ENCODE data around the gene IGSF9B. TPM values are rescaled to one million over a fixed set of nuclear protein-coding genes. Genes with fewer than 3 reads are reported as not detected.
"Not testable (repeated sequence)": the region's sequence is repeated elsewhere in the genome, so short reads cannot be mapped to it uniquely, and the experiment has no call there.

Gene IGSF9B, protein sequence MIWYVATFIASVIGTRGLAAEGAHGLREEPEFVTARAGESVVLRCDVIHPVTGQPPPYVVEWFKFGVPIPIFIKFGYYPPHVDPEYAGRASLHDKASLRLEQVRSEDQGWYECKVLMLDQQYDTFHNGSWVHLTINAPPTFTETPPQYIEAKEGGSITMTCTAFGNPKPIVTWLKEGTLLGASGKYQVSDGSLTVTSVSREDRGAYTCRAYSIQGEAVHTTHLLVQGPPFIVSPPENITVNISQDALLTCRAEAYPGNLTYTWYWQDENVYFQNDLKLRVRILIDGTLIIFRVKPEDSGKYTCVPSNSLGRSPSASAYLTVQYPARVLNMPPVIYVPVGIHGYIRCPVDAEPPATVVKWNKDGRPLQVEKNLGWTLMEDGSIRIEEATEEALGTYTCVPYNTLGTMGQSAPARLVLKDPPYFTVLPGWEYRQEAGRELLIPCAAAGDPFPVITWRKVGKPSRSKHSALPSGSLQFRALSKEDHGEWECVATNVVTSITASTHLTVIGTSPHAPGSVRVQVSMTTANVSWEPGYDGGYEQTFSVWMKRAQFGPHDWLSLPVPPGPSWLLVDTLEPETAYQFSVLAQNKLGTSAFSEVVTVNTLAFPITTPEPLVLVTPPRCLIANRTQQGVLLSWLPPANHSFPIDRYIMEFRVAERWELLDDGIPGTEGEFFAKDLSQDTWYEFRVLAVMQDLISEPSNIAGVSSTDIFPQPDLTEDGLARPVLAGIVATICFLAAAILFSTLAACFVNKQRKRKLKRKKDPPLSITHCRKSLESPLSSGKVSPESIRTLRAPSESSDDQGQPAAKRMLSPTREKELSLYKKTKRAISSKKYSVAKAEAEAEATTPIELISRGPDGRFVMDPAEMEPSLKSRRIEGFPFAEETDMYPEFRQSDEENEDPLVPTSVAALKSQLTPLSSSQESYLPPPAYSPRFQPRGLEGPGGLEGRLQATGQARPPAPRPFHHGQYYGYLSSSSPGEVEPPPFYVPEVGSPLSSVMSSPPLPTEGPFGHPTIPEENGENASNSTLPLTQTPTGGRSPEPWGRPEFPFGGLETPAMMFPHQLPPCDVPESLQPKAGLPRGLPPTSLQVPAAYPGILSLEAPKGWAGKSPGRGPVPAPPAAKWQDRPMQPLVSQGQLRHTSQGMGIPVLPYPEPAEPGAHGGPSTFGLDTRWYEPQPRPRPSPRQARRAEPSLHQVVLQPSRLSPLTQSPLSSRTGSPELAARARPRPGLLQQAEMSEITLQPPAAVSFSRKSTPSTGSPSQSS (N-terminal part only)
- total RNA-seq, result 0.30 and 0.32 TPM in 2 replicates
- 0.65 and 0.91 TPM in 2 replicates for polyA plus RNA-seq

- 2% methylated on average over 87 of the region's 100 CpGs for WGBS (ENCODE audit: low lambda C conversion rate, missing lambda C conversion rate)
- Histone ChIP-seq H3K4me1 (ENCODE audit: insufficient read depth) (peaks cover 3% of the 10 kb centered on the region), H3K27me3 (peaks cover 84% of the 10 kb centered on the region), H3K4me3 (peak within 1 kb of the TSS; percentile 42), H4K20me1 (ENCODE audit: insufficient read depth, poor library complexity, severe bottlenecking) (no peaks in the 10 kb centered on the region), H3K79me2 (no peaks in the 10 kb centered on the region), H3K36me3 (replicated peaks; ENCODE audit: insufficient read depth, low read depth) (no peaks in the 10 kb centered on the region), H3K9me3 (ENCODE audit: low read depth) (no peaks in the 10 kb centered on the region), H3K4me2 (peak within 1 kb of the TSS; percentile 91), H3K27ac (no peak within 1 kb of the TSS), H2AFZ (peak within 1 kb of the TSS; percentile 92), H3K9me2 (replicated peaks; ENCODE audit: insufficient read depth) (no peaks in the 10 kb centered on the region)
- peak; percentile 90 for DNase-seq (ENCODE audit: low spot score)
- TF ChIP-seq, protein P1, sequence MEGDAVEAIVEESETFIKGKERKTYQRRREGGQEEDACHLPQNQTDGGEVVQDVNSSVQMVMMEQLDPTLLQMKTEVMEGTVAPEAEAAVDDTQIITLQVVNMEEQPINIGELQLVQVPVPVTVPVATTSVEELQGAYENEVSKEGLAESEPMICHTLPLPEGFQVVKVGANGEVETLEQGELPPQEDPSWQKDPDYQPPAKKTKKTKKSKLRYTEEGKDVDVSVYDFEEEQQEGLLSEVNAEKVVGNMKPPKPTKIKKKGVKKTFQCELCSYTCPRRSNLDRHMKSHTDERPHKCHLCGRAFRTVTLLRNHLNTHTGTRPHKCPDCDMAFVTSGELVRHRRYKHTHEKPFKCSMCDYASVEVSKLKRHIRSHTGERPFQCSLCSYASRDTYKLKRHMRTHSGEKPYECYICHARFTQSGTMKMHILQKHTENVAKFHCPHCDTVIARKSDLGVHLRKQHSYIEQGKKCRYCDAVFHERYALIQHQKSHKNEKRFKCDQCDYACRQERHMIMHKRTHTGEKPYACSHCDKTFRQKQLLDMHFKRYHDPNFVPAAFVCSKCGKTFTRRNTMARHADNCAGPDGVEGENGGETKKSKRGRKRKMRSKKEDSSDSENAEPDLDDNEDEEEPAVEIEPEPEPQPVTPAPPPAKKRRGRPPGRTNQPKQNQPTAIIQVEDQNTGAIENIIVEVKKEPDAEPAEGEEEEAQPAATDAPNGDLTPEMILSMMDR (IDR thresholded peaks at IDR 0.05; ENCODE audit: poor library complexity), result no peak
- TF ChIP-seq EZH2 (IDR thresholded peaks at IDR 0.05; ENCODE audit: borderline replicate concordance) (no peak), EZH2phosphoT487 (IDR thresholded peaks at IDR 0.05; ENCODE audit: low read depth, severe bottlenecking, unreplicated experiment) (peak; percentile 19)
Measured at GRCh38 chr11:133956650-133957633, at the start of gene IGSF9B. IGSF9B (minus strand) TSS chr11:133956968; CDS start chr11:133956754, 214 bp downstream.

DNA sequence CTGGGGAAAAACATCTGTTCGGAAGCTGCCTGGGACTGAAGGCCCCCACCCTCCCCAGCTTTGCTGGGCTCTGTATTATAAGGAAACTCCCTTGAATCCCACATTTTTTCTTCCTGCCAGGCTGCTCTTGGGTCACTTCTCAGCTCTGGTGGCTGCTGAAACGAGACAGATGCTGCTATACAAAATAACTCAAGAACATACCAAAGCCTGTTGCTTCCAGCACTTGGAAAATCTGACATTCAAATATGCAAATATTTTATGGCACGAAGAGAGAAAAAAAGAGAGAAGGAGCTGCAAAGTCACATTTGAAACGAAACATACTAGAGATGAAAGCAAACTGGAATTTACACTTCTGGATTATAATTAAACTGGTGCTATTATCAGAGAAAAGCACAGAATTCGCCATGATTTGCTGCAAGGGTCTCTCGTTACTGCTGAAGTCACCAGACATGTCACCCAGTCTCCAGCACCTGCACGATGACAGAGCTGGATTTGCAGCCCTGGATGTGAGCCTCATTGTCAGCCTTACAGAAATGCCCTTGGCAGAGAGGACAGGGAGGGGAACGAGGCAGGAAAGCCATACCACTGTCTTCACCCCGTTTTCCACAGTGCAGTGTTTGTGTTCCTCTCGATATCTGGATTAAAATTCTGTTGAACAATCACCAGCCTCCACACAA, 47.9 kb upstream of the IGSF9B start:
- no peak for TF ChIP-seq EZH2 (IDR thresholded peaks at IDR 0.05; ENCODE audit: borderline replicate concordance)
- no peak for DNase-seq (ENCODE audit: low spot score)

DNA sequence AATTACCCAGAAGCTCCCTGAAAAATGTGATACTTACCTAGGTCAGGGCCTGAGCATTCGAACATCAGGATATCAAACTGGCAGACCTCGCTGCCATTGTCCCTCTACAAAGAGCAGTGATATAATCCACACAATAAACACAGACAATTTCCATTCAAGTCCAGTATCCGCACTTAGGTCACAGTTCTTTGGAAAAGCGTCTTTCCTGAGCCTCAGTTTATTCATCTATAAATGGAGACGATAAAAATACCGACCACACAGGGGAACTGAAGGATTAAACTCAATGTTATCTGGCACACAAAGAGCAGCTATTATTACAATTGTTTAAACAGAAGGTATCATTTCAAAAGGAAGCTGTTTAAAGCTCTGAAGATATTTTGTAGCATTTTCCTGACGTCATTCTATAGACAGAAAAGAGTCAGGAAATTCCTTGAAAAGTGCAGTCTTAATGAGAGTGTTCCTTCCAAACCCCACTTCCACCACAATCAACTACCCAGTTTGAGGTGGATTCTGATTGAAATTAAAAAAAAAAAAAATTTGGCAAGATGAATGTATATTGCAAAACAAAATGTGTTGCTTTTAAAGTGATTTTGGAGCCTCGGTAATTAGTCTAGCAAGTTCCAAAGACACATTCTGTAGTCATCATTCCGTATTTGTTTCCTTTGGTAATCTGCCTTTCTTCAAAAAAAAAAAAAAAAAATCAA, 47.2 kb upstream of the IGSF9B start:
- no peaks in the 10 kb centered on the region for H4K20me1 ChIP-seq (ENCODE audit: insufficient read depth, poor library complexity, severe bottlenecking)
- H3K4me2 ChIP-seq, result no peak overlapping the region
- H3K9me3 ChIP-seq (ENCODE audit: low read depth), result no peaks in the 10 kb centered on the region
- no peaks in the 10 kb centered on the region for H3K36me3 ChIP-seq (replicated peaks; ENCODE audit: insufficient read depth, low read depth)
- H3K27ac ChIP-seq, result no peak overlapping the region
- H3K79me2 ChIP-seq, result no peaks in the 10 kb centered on the region
- H3K4me3 ChIP-seq, result no peak overlapping the region
- no peak overlapping the region for H2AFZ ChIP-seq
- 78% methylated on average over 9 of the region's 9 CpGs for WGBS (ENCODE audit: low lambda C conversion rate, missing lambda C conversion rate)
- no peaks in the 10 kb centered on the region for H3K4me1 ChIP-seq (ENCODE audit: insufficient read depth)
- no peak for DNase-seq (ENCODE audit: low spot score)
- no peaks in the 10 kb centered on the region for H3K27me3 ChIP-seq
- TF ChIP-seq EZH2 (IDR thresholded peaks at IDR 0.05; ENCODE audit: borderline replicate concordance) (no peak), EZH2phosphoT487 (IDR thresholded peaks at IDR 0.05; ENCODE audit: low read depth, severe bottlenecking, unreplicated experiment) (no peak)
- TF ChIP-seq, protein P1 (IDR thresholded peaks at IDR 0.05; ENCODE audit: poor library complexity), result no peak
- no peaks in the 10 kb centered on the region for H3K9me2 ChIP-seq (replicated peaks; ENCODE audit: insufficient read depth)

More for the DNA sequence above, 47.9 kb upstream of the IGSF9B start:
- 72% methylated on average over 10 of the region's 10 CpGs for WGBS (ENCODE audit: low lambda C conversion rate, missing lambda C conversion rate)
- no peaks in the 10 kb centered on the region for H3K36me3 ChIP-seq (replicated peaks; ENCODE audit: insufficient read depth, low read depth)
- H3K9me2 ChIP-seq (replicated peaks; ENCODE audit: insufficient read depth), result no peaks in the 10 kb centered on the region
- H3K27me3 ChIP-seq, result no peaks in the 10 kb centered on the region
- H3K27ac ChIP-seq, result no peak overlapping the region
- H3K4me1 ChIP-seq (ENCODE audit: insufficient read depth), result no peaks in the 10 kb centered on the region
- H3K9me3 ChIP-seq (ENCODE audit: low read depth), result no peaks in the 10 kb centered on the region
- no peaks in the 10 kb centered on the region for H4K20me1 ChIP-seq (ENCODE audit: insufficient read depth, poor library complexity, severe bottlenecking)
- no peak overlapping the region for H2AFZ ChIP-seq
- no peak overlapping the region for H3K4me3 ChIP-seq
- H3K79me2 ChIP-seq, result no peaks in the 10 kb centered on the region
- no peak overlapping the region for H3K4me2 ChIP-seq

GRCh38 chr11:134002819-134003218, 46.1 kb upstream of the IGSF9B start:
- DNase-seq (ENCODE audit: low spot score); H3K79me2 ChIP-seq; H3K4me1 ChIP-seq (ENCODE audit: insufficient read depth); H3K36me3 ChIP-seq (replicated peaks; ENCODE audit: insufficient read depth, low read depth); H4K20me1 ChIP-seq (ENCODE audit: insufficient read depth, poor library complexity, severe bottlenecking); H3K27me3 ChIP-seq; H2AFZ ChIP-seq; H3K4me3 ChIP-seq; H3K9me2 ChIP-seq (replicated peaks; ENCODE audit: insufficient read depth); H3K4me2 ChIP-seq; H3K9me3 ChIP-seq (ENCODE audit: low read depth); H3K27ac ChIP-seq: not testable (repeated sequence)
- WGBS (ENCODE audit: low lambda C conversion rate, missing lambda C conversion rate), result 95% methylated on average over 17 of the region's 37 CpGs

DNA sequence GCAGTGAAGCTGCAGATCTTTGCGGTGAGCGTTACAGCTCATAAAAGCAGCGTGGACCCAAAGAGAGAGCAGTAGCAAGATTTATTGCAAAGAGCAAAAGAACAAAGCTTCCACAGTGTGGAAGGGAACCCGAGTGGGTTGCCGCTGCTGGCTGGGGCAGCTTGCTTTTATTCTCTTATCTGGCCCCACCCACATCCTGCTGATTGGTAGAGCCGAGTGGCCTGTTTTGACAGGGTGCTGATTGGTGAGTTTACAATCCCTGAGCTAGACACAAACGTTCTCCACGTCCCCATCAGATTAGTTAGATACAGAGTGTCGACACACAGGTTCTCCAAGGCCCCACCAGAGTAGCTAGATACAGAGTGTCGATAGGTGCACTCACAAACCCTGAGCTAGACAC, 45.6 kb upstream of the IGSF9B start:
- 68% methylated on average over 10 of the region's 10 CpGs for WGBS (ENCODE audit: low lambda C conversion rate, missing lambda C conversion rate)
- not testable (repeated sequence) for H3K9me2 ChIP-seq (replicated peaks; ENCODE audit: insufficient read depth)

More for the DNA sequence above, 45.6 kb upstream of the IGSF9B start:
- H3K4me3 ChIP-seq; H3K36me3 ChIP-seq (replicated peaks; ENCODE audit: insufficient read depth, low read depth); H2AFZ ChIP-seq; H4K20me1 ChIP-seq (ENCODE audit: insufficient read depth, poor library complexity, severe bottlenecking); H3K9me3 ChIP-seq (ENCODE audit: low read depth); H3K27ac ChIP-seq; H3K79me2 ChIP-seq; DNase-seq (ENCODE audit: low spot score); H3K4me1 ChIP-seq (ENCODE audit: insufficient read depth); H3K4me2 ChIP-seq; H3K27me3 ChIP-seq: not testable (repeated sequence)
